HG03342 (cell line): ENCODE measurements around the gene KIF25.
"Not testable (repeated sequence)": the region's sequence is repeated elsewhere in the genome, so short reads cannot be mapped to it uniquely, and the experiment has no call there.

Experiments
- ATAC-seq: cut with Tn5 transposase; IDR thresholded peaks from one replicate; pipeline ENCODE4 v1.9.1; 2021; ENCODE audit warnings: mild to moderate bottlenecking, moderate library complexity; ENCODE audit not compliant: unreplicated experiment

Gene KIF25

GRCh38 chr6:167974640-167975344, 22.7 kb upstream of the KIF25 start:
- ATAC-seq: no peak

GRCh38 chr6:167975458-167975857, 22.0 kb upstream of the KIF25 start:
- no peak for ATAC-seq

DNA sequence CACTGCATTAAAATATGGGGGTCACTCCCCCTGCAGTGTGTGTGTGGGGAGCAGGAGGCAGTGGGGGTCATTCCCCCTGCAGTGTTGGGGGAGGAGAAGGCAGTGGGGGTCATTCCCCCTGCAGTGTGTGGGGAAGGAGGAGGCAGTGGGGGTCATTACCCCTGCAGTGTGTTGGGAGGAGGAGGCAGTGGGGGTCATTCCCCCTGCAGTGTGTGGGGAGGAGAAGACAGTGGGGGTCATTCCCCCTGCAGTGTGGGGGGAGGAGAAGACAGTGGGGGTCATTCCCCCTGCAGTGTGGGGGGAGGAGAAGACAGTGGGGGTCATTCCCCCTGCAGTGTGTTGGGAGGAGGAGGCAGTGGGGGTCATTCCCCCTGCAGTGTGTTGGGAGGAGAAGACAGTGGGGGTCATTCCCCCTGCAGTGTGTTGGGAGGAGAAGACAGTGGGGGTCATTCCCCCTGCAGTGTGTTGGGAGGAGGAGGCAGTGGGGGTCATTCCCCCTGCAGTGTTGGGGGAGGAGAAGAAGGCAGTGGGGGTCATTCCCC, 21.3 kb upstream of the KIF25 start:
- ATAC-seq: not testable (repeated sequence)

DNA sequence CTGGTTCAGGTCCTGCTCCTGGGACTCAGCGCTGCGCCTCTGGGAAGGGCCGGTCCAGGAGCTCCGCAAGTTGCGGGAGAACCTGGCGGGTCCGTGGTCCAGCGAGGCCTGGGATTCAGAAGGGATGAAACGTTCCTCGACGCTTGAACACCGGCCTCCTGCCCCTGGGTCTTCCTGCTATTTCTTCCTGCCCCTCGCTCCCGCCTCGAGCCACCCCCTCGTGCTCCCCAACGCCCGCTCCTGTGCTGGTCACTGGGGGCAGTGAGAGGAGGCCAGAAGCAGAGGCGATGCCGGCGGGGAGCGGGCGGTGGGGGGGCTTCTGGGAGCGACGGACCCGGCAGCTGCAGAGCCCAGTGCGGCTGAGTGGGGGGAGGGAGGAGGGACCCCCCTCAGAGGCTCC, 20.8 kb upstream of the KIF25 start:
- ATAC-seq: no peak

DNA sequence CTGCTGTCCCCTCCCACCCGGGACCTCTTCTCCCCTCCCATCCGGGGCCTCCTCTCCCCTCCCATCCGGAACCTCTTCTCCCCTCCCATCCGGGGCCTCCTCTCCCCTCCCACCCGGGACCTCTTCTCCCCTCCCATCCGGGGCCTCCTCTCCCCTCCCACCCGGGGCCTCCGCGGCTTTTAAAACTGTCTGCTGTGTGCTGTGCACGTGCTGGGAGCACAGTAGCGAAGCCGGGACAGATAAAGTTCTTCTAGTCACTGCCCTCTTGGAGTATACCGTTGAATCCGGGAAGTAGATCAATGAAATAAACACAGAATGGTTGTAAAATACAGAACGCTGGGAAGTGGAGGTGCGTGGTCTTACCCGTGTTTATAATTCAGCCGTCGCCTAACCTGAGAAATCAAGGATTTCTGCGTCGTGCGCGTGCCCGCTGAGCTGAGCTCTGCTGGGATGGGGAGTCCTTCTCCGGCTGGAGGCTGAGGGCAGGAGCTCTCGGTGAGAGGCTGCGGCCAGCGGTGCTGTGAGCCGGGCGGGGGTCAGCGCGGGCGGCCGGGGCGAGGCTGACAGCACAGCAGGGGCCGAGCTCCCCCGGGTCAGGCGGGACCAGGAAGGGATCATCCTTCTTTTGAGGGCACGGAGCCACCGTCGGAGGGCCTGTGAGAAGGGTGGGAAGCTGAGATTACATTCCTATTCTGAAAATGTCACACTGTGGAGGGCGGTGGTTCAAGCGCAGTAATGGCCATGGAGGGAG, 19.6 kb upstream of the KIF25 start:
- no peak for ATAC-seq

DNA sequence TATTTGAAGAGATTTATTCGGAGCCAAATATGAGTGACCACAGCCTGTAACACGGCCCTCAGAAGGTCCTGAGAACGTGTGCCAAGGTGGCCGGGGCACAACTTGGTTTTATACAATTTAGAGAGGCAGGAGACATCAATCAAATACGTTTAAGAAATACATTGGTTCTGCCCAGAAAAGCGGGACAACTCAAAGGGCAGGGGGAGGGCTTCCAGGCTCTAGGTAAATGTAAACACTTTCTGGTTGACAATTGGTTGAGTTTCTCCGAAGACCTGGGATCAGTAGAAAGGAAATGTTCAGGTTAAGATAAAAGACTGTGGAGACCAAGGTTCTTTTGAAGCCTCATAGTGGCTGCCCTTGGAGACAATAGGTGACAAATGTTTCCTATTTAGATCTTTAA, 18.9 kb upstream of the KIF25 start:
- ATAC-seq: no peak

- ATAC-seq: no peak
These were observed 17.9 kb upstream of the KIF25 start for GRCh38 chr6:167979436-167980139.

GRCh38 chr6:167980911-167981580, 16.4 kb upstream of the KIF25 start:
- no peak for ATAC-seq

DNA sequence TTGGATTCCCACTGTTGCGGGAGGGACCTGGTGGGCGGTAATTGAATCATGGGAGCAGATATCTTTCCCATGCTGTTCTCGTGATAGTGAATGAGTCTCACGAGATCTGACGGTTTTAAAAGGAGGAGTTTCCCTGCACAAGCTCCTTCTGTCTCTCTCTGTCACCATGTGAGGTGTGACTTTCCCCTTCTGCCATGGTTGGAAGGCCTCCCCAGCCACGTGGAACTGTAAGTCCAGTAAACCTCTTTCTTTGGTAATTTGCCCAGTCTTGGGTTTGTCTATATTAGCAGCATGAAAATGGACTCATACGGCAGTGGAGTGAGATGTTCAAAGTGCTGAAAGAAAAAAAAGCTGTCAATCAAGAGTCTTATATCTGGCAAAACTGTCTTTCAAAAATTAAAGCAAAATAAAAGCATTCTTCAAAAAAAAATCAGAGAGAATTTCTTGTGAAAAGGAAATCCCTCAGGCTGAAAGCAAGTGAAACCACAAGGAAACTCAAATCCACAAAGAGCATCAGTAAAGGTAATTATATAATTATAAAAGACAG, 15.5 kb upstream of the KIF25 start:
- no peak for ATAC-seq

GRCh38 chr6:167984144-167984719, 13.2 kb upstream of the KIF25 start:
- ATAC-seq: no peak

DNA sequence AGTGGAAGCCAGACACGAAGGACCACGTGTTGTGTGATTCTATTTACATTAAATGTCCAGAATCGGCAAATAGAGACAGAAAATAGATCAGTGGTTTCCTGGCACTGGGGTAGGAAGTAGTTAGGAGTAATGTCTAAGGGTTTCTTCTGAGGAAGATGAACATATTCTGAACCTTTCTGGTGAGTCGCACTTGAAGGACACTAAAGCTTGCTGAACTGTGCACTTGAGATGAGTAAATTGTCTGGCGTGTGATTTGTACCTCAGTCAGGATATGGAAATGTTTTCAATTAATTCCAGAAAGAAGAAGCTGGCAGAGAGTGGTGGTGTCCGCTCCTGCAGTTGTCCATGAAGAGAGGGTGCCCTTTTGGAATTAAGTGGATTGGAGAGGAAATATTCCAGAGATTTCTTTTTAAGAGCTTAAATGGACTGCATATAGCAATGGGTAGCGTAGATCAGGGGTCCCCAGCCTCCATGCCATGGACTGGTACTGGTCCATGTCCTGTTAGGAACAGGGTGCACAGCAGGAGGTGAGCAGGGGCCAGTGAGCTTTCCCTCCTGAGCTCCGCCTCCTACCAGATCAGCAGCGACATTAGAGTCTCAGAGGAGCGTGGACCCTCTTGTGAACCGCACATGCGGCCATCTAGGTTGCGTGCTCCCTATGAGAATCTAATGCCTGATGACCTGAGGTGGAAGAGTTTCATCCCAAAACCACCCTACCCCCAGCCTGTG, 12.4 kb upstream of the KIF25 start:
- no peak for ATAC-seq

GRCh38 chr6:167985911-167986595, 11.4 kb upstream of the KIF25 start:
- no peak for ATAC-seq

DNA sequence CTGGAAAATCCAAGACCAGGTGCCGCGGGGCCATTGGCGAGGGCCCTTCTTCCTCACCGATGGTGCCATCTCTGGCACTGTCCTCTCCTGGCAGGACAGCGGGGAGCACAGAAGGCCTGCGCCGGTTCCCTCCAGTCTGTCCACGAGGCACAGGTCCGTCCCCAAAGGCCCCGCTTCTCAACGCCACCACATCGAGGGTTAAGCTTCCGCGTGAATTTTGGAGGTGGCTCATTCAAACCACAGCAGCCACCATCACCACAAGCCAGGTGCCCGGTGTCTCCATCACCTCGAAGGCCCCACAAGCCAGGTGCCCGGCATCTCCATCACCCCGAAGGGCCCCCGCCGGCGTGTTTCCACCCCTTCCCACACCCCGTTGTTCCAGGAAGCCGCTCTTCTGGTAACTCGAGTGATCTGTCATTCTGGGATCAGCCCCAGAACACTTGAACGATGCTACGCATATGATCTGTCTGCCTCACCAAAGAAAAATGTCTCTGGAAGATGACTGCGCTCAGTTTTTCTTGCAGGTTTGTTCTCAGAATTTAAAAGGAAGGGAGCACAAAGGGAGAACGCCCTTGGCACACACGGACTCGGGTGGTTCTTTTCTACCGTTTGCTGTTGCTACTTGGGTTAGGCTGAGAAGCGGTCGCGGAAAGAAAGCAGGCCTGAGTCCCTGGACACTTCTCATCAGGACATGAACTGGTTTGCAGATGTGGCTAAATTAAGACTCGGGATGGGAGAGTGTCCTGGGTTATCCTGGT, 9.9 kb upstream of the KIF25 start:
- ATAC-seq: no peak

- no peak for ATAC-seq
These were observed 9.3 kb upstream of the KIF25 start for GRCh38 chr6:167988154-167988495.

- no peak for ATAC-seq
These were observed 8.3 kb upstream of the KIF25 start for GRCh38 chr6:167988945-167989841.

- no peak for ATAC-seq
These were observed 7.2 kb upstream of the KIF25 start for GRCh38 chr6:167990016-167990945.
